Measurements from ENCODE around the gene MAST4.

The MAST4 gene

DNA sequence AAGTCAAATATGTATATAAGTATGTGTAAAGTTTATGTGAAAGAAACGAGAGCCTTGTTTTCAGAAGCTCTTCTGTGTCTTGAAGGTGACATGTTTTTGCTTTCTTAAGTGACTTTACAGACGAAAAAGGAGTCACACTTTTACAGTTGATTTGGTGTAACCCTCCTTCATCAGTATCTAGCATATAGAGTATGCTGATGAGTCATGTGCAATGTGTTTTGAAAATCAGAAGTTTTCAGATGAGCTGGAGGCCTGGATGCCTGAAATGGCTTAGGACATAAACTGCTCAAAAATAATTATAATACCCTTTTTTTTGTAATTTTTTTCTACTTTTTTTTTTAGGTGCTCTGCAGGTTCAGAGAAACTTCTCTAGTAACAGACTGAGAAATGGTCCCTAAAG is 390.9 kb downstream of the MAST4 start:
- no peak for DNase-seq (ENCODE audit: low read depth, low spot score)
- Histone ChIP-seq H3K9me3 (ENCODE audit: low read depth, low read length) (no peaks in the 10 kb centered on the region), H3K27ac (no peak overlapping the region), H3K4me3 (no peak overlapping the region), H3K36me3 (ENCODE audit: insufficient read depth, low read length) (no peaks in the 10 kb centered on the region), H3K9ac (ENCODE audit: insufficient read length) (no peak overlapping the region)
- TF ChIP-seq EZH2 (IDR thresholded peaks at IDR 0.05) (no peak), FOXP2 (optimal IDR thresholded peaks at IDR 0.05; ENCODE audit: control extremely low read depth, extremely low read length, insufficient read depth) (no peak), POLR2AphosphoS5 (IDR thresholded peaks at IDR 0.05; ENCODE audit: borderline replicate concordance, low read depth, low read length) (no peak)

DNA sequence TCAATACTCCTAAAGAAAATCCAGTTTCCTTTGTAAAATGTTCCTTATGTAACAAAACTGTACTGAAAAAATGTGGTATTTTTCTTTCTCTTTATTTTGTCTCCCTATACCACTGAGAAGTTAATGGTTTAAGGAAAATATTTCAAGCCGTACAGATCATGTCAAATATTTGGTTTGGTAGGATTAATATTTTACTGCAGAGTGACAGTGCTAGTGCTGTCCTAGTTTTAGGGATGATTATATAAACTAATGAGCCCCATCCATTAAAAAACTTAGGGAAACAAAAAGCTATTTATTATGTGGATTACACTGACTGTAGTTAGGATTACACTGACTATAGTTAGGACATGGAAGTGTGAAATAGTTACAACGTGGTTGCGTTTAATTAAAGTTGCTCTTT is 391.3 kb downstream of the MAST4 start:
- Histone ChIP-seq H3K9ac (ENCODE audit: insufficient read length) (no peak overlapping the region), H3K4me3 (no peak overlapping the region), H3K36me3 (ENCODE audit: insufficient read depth, low read length) (no peaks in the 10 kb centered on the region), H3K27ac (no peak overlapping the region), H3K9me3 (ENCODE audit: low read depth, low read length) (no peaks in the 10 kb centered on the region)
- no peak for DNase-seq (ENCODE audit: low read depth, low spot score)
- TF ChIP-seq POLR2AphosphoS5 (IDR thresholded peaks at IDR 0.05; ENCODE audit: borderline replicate concordance, low read depth, low read length) (no peak), FOXP2 (optimal IDR thresholded peaks at IDR 0.05; ENCODE audit: control extremely low read depth, extremely low read length, insufficient read depth) (no peak), EZH2 (IDR thresholded peaks at IDR 0.05) (no peak)

DNA sequence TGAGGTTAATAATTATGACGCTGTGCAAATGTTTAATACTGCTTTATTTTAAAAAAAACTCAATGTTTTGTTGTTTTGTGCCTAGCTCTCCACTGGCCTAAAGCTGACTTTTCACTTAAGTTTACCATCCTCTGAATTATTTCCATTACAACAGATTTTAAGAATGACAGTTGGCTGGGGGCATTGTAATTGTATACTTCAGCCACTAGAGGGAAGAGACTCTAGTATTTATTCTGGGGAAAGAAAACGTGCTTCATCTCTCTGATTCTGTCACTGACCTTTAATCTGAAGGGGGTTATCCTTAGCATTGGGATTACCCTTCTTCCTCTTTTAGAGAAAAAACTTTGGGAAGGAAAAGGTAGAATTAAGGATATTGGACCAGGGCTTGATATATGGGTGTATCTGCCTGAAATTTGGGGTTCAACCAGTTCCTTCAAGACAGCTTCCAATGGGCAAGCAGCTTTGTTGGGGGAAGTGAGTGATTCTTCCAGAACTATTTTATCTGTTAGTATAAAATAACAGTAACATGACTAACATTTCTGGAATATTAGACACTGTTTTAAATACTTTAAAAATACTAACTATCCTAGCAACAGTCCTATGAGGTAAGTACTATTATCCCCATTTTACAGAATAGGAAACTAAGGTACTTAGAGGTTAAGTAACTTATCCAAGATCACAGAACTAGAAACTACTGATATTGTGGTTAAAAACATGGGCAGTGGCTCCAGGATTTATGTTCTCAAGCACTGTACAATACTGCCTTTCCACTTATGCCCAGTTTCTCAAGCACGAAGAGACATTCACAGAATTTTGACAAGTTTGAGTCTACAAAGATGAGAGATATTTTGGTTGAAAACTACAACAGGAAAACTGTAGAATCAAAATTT is 392.0 kb downstream of the MAST4 start:
- TF ChIP-seq FOXP2 (optimal IDR thresholded peaks at IDR 0.05; ENCODE audit: control extremely low read depth, extremely low read length, insufficient read depth) (no peak), POLR2AphosphoS5 (IDR thresholded peaks at IDR 0.05; ENCODE audit: borderline replicate concordance, low read depth, low read length) (no peak), EZH2 (IDR thresholded peaks at IDR 0.05) (no peak)
- no peak overlapping the region for H3K27ac ChIP-seq
- no peaks in the 10 kb centered on the region for H3K9me3 ChIP-seq (ENCODE audit: low read depth, low read length)
- no peak overlapping the region for H3K9ac ChIP-seq (ENCODE audit: insufficient read length)
- no peaks in the 10 kb centered on the region for H3K36me3 ChIP-seq (ENCODE audit: insufficient read depth, low read length)
- DNase-seq (ENCODE audit: low read depth, low spot score): peak; percentile 10
- H3K4me3 ChIP-seq: no peak overlapping the region

DNA sequence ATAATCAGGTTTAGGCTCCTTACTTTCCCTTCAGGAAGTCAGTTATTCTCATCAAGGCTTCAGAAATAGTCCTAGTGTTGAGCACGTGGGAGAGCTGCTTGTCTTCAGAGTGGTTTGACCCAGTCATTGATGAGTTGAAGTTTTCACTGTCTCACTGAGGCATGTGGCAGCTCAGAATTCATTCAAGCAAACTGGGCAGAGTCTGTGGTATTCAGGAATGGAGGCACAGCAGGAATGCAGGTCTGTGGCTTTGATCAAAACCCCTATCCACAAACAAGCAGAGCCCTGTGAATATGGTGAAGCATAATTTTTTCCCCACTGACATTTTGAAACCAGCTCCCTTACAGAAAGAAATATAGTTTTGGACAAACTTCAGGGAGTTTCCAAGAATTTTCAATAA is 393.1 kb downstream of the MAST4 start:
- TF ChIP-seq EZH2 (IDR thresholded peaks at IDR 0.05) (no peak), FOXP2 (optimal IDR thresholded peaks at IDR 0.05; ENCODE audit: control extremely low read depth, extremely low read length, insufficient read depth) (no peak), POLR2AphosphoS5 (IDR thresholded peaks at IDR 0.05; ENCODE audit: borderline replicate concordance, low read depth, low read length) (no peak)
- no peak overlapping the region for H3K9ac ChIP-seq (ENCODE audit: insufficient read length)
- no peak overlapping the region for H3K27ac ChIP-seq
- DNase-seq (ENCODE audit: low read depth, low spot score): peak; percentile 3
- no peaks in the 10 kb centered on the region for H3K9me3 ChIP-seq (ENCODE audit: low read depth, low read length)
- no peaks in the 10 kb centered on the region for H3K36me3 ChIP-seq (ENCODE audit: insufficient read depth, low read length)
- no peak overlapping the region for H3K4me3 ChIP-seq

DNA sequence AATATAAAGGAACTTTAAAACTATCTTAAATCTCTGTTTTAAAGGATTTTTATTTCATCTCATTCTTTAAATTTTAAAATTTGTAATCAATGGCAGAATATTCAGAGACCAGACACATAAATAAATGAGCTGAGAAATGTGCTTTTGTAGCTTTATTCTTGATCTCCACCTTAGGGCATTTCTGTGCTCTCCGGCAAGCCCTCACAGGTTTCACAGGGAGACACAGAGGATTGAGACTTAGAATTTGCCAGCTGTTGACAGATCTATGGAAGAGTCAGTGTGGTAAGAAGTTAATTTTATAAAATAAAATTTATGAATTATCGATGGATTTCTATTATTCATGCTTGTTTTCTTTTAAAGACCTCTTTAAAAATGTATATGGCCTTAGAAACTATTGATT is 393.6 kb downstream of the MAST4 start:
- no peak overlapping the region for H3K9ac ChIP-seq (ENCODE audit: insufficient read length)
- DNase-seq (ENCODE audit: low read depth, low spot score): no peak
- H3K27ac ChIP-seq: no peak overlapping the region
- H3K9me3 ChIP-seq (ENCODE audit: low read depth, low read length): no peaks in the 10 kb centered on the region
- TF ChIP-seq EZH2 (IDR thresholded peaks at IDR 0.05) (no peak), FOXP2 (optimal IDR thresholded peaks at IDR 0.05; ENCODE audit: control extremely low read depth, extremely low read length, insufficient read depth) (no peak), POLR2AphosphoS5 (IDR thresholded peaks at IDR 0.05; ENCODE audit: borderline replicate concordance, low read depth, low read length) (no peak)
- H3K36me3 ChIP-seq (ENCODE audit: insufficient read depth, low read length): no peaks in the 10 kb centered on the region
- H3K4me3 ChIP-seq: no peak overlapping the region

DNA sequence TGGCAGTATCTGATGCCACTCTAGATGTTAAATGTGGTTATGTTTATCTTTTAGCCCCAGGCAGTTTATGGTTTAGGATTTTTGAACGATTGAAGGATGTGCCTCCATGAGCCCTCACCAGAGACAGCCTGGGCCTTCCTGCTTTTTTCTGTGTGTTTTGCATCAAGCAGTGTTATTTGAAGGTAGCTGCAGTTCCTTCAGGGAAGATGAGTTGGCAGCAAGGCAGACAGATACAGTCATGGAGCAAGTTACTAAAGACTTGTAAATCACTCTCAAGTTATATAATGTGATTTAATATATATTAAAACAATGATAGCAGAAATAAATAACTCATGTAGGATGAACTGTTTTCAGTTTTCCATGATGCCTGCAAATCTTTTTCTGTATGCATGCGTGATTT is 395.6 kb downstream of the MAST4 start:
- Histone ChIP-seq H3K9ac (ENCODE audit: insufficient read length) (no peak overlapping the region), H3K36me3 (ENCODE audit: insufficient read depth, low read length) (no peaks in the 10 kb centered on the region), H3K4me3 (no peak overlapping the region), H3K27ac (no peak overlapping the region), H3K9me3 (ENCODE audit: low read depth, low read length) (no peaks in the 10 kb centered on the region)
- TF ChIP-seq POLR2AphosphoS5 (IDR thresholded peaks at IDR 0.05; ENCODE audit: borderline replicate concordance, low read depth, low read length) (no peak), FOXP2 (optimal IDR thresholded peaks at IDR 0.05; ENCODE audit: control extremely low read depth, extremely low read length, insufficient read depth) (no peak), EZH2 (IDR thresholded peaks at IDR 0.05) (no peak)
- no peak for DNase-seq (ENCODE audit: low read depth, low spot score)

DNA sequence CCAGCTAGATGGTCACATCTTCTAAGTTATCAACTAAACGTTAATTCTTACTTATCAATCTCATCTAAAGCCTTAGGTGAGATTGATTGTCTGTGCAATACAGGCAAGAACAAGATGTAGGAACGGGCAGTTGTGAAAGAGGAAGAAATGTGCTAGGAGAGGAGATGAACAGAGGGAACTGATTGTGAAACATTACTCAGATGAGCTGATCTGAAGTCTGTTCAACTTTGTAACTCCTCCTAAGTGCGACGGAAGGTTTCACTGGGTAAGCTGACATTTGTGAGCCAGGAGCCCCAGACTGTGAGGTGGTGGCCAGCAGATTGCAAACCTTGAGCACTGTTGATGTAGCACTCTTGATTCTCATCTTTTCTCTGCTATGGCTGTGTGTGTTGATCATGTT is 396.4 kb downstream of the MAST4 start:
- Histone ChIP-seq H3K9me3 (ENCODE audit: low read depth, low read length) (no peaks in the 10 kb centered on the region), H3K36me3 (ENCODE audit: insufficient read depth, low read length) (no peaks in the 10 kb centered on the region), H3K4me3 (no peak overlapping the region), H3K27ac (no peak overlapping the region), H3K9ac (ENCODE audit: insufficient read length) (no peak overlapping the region)
- TF ChIP-seq POLR2AphosphoS5 (IDR thresholded peaks at IDR 0.05; ENCODE audit: borderline replicate concordance, low read depth, low read length) (no peak), EZH2 (IDR thresholded peaks at IDR 0.05) (no peak), FOXP2 (optimal IDR thresholded peaks at IDR 0.05; ENCODE audit: control extremely low read depth, extremely low read length, insufficient read depth) (no peak)
- no peak for DNase-seq (ENCODE audit: low read depth, low spot score)

DNA sequence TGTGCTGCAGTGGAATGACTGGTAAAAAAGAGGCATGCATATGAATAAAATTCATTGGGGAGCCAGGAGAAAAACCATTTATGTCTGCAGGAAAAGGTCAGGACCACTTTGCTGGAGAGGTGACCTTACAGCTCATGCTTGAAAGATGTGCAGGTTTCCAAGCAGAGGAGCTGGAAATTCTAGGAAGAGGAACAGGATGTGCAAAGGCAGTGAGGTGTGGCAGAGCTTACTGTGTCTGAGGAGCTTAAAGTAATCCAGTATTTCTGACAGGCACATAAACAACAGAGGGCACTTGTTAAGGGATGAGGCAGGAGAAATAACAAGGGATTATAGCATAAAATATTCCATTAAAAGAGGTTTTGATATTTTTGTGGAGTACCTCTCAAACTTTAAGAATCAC is 397.3 kb downstream of the MAST4 start:
- no peak for DNase-seq (ENCODE audit: low read depth, low spot score)
- Histone ChIP-seq H3K9ac (ENCODE audit: insufficient read length) (no peak overlapping the region), H3K9me3 (ENCODE audit: low read depth, low read length) (no peaks in the 10 kb centered on the region), H3K4me3 (no peak overlapping the region), H3K36me3 (ENCODE audit: insufficient read depth, low read length) (no peaks in the 10 kb centered on the region), H3K27ac (no peak overlapping the region)
- TF ChIP-seq POLR2AphosphoS5 (IDR thresholded peaks at IDR 0.05; ENCODE audit: borderline replicate concordance, low read depth, low read length): no peak
- TF ChIP-seq EZH2 (IDR thresholded peaks at IDR 0.05): no peak
- no peak for TF ChIP-seq FOXP2 (optimal IDR thresholded peaks at IDR 0.05; ENCODE audit: control extremely low read depth, extremely low read length, insufficient read depth)

Measured in SK-N-MC (cell line).